Neural cell (in vitro differentiated cells): ENCODE measurements around the gene B4GALT1. TPM values are rescaled to one million over a fixed set of nuclear protein-coding genes. Genes with fewer than 3 reads are reported as not detected.

Experiments
- H2AFZ ChIP-seq: fragments of 200-600, 300-800 bp; sonication (generic), shearing (Covaris generic); 2 replicates; pipeline ENCODE4 v1.6.0; 2014; ENCODE audit warnings: low read depth, mild to moderate bottlenecking, antibody characterized with exemption, low read length, moderate library complexity
- H3F3A ChIP-seq: fragments of 200-600 bp; shearing (Covaris generic); 2 replicates; pipeline ENCODE4 v1.6.1; 2016; ENCODE audit warnings: mild to moderate bottlenecking, moderate library complexity, mixed read lengths, antibody characterized with exemption, low read length; ENCODE audit not compliant: insufficient read depth, poor library complexity, severe bottlenecking
- H3K27ac ChIP-seq: fragments of 200-600, 300-800 bp; sonication (generic), shearing (Covaris generic); 2 replicates; pipeline ENCODE4 v1.5.1; 2014; ENCODE audit warnings: mild to moderate bottlenecking, low read length, moderate library complexity
- H3K27me3 ChIP-seq: fragments of 300-800, 200-600 bp; sonication (generic), shearing (Covaris generic); 2 replicates; pipeline ENCODE4 v1.6.0; 2014; ENCODE audit warnings: mild to moderate bottlenecking, low read depth, low read length, moderate library complexity; ENCODE audit not compliant: insufficient read depth
- H3K36me3 ChIP-seq: fragments of 300-800, 200-600 bp; sonication (generic), shearing (Covaris generic); 2 replicates; pipeline ENCODE4 v1.5.1; 2014; ENCODE audit warnings: mild to moderate bottlenecking, antibody characterized with exemption, low read length, moderate library complexity; ENCODE audit not compliant: insufficient read depth
- H3K4me2 ChIP-seq: fragments of 300-800, 200-600 bp; sonication (generic), shearing (Covaris generic); 2 replicates; pipeline ENCODE4 v1.6.0; 2014; ENCODE audit warnings: mild to moderate bottlenecking, low read length
- H3K4me3 ChIP-seq: fragments of 300-800, 200-600 bp; sonication (generic), shearing (Covaris generic); 2 replicates; pipeline ENCODE4 v1.5.1; 2014; ENCODE audit warnings: mild to moderate bottlenecking, low read length, moderate library complexity
- H3K79me2 ChIP-seq: fragments of 200-600 bp; shearing (Covaris generic); replicated peaks from 2 replicates; pipeline ENCODE4 v1.6.0; 2014; ENCODE audit warnings: mild to moderate bottlenecking, low read length, moderate library complexity; ENCODE audit not compliant: insufficient read depth
- H3K9ac ChIP-seq: fragments of 300-800, 200-600 bp; sonication (generic), shearing (Covaris generic); 2 replicates; pipeline ENCODE4 v1.6.1; 2016; ENCODE audit warnings: mild to moderate bottlenecking, low read length, mixed read lengths
- H3K9me2 ChIP-seq: fragments of 200-600 bp; shearing (Covaris generic); 2 replicates; pipeline ENCODE4 v1.6.1; 2016; ENCODE audit warnings: mild to moderate bottlenecking, low read length, mixed read lengths; ENCODE audit not compliant: insufficient read depth
- H3K9me3 ChIP-seq: fragments of 200-600, 300-800 bp; sonication (generic), shearing (Covaris generic); 2 replicates; pipeline ENCODE4 v1.6.1; 2016; ENCODE audit warnings: mild to moderate bottlenecking, mixed run types, low read length, moderate library complexity, mixed read lengths
- H4K20me1 ChIP-seq: fragments of 200-600 bp; shearing (Covaris generic); 2 replicates; pipeline ENCODE4 v1.6.1; 2016; ENCODE audit warnings: mild to moderate bottlenecking, mixed run types; ENCODE audit not compliant: insufficient read depth
- CTCF ChIP-seq: fragments of 450-650 bp; IDR thresholded peaks from 2 replicates; pipeline ENCODE4 v1.5.1; 2014; ENCODE audit warnings: antibody characterized with exemption, mild to moderate bottlenecking, moderate library complexity; ENCODE audit not compliant: poor library complexity, severe bottlenecking
- EP300 ChIP-seq: fragments of 450-650 bp; conservative IDR thresholded peaks from 2 replicates; pipeline ENCODE4 v1.6.1; 2014; ENCODE audit warnings: antibody characterized with exemption, mild to moderate bottlenecking, moderate library complexity; ENCODE audit not compliant: poor library complexity, severe bottlenecking
- EZH2 ChIP-seq: fragments of 200-600, 300-800 bp; shearing (Covaris generic), sonication (generic); IDR thresholded peaks from 2 replicates; pipeline ENCODE4 v1.6.1; 2014; ENCODE audit warnings: antibody characterized with exemption, low read length, borderline replicate concordance, mild to moderate bottlenecking; ENCODE audit not compliant: insufficient read depth, poor library complexity, severe bottlenecking
- MXI1 ChIP-seq: fragments of 450-650 bp; conservative IDR thresholded peaks from 2 replicates; pipeline ENCODE4 v1.6.1; 2014; ENCODE audit warnings: antibody characterized with exemption, mild to moderate bottlenecking; ENCODE audit not compliant: poor library complexity, severe bottlenecking
- POLR2AphosphoS5 ChIP-seq: IDR thresholded peaks from 2 replicates; pipeline ENCODE4 v1.6.1; 2012
- RAD21 ChIP-seq: fragments of 450-650 bp; conservative IDR thresholded peaks from 2 replicates; pipeline ENCODE4 v1.6.1; 2014; ENCODE audit warnings: antibody characterized with exemption, mild to moderate bottlenecking, moderate library complexity
- REST ChIP-seq: IDR thresholded peaks from 2 replicates; pipeline ENCODE4 v1.6.1; 2012; ENCODE audit warnings: borderline replicate concordance
- SMC3 ChIP-seq: fragments of 450-650 bp; conservative IDR thresholded peaks from 2 replicates; pipeline ENCODE4 v1.6.1; 2014; ENCODE audit warnings: antibody characterized with exemption, mild to moderate bottlenecking, moderate library complexity; ENCODE audit not compliant: poor library complexity
- TAF1 ChIP-seq: IDR thresholded peaks from 2 replicates; pipeline ENCODE4 v1.6.1; 2012; ENCODE audit warnings: low read depth
- polyA plus RNA-seq: library from polyadenylated mRNA; depleted of rRNA; stranded (reverse); fragments of >200 nt; gene quantifications from 2 replicates; pipeline ENCODE4 v1.2.3, GENCODE V29; 2014

The B4GALT1 gene
- polyA plus RNA-seq, 1 donor from 2014 or later = 0.41 TPM

DNA sequence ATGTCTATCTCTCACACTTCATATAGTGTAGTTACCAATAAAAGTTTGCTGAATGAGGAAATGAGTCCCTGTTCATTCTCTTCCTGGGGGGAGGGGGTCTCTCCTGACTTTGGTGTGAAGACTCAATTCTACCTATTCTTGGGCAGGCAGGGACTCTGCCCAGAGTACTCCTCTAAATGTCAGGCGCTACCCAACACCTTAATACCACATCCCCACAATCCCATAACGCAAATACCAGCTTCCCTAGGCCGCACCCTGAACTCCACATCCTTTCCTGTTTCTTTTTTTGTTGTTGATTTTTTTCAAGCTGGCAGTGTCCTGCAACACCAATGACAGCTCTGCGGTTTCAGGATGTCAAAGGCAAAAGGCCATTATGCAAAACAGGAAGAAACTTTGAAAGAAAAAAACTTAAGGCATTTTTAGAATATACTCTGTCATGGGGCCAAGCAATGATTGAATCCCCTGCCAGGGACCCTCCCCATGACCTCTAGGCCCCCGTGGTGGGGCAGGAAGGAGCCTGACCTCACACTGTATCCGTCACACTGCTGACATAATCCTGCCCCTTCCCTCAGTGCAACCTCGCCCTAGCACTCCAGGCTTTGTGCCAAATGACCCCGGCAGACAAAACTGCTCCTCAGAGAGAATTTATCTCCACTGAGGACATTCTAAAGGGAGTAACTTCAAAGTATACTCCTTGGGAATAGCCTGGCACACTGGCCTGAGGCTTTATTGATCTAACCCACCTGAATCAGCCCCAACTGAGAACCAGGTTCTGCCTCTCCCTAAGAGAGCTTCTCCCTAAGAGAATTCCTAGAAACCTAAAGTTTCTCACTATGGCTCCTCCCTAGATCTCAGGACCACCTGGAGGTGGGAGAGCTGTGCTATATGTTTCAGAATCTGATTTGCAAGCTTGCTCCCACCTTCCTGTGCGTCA lies 8.0 kb downstream of the B4GALT1 start:
- Histone ChIP-seq H3K79me2 (no peaks in the 10 kb centered on the region), H4K20me1 (no peaks in the 10 kb centered on the region), H3F3A (no peaks in the 10 kb centered on the region), H3K36me3 (no peaks in the 10 kb centered on the region), H3K27ac (no peak overlapping the region), H3K9me3 (no peaks in the 10 kb centered on the region), H3K9me2 (no peaks in the 10 kb centered on the region), H3K9ac (no peak overlapping the region), H3K4me2 (no peak overlapping the region), H3K4me3 (no peak overlapping the region), H3K27me3 (no peaks in the 10 kb centered on the region), H2AFZ (no peak overlapping the region)
- TF ChIP-seq RAD21 (no peak), REST (no peak), EZH2 (no peak), CTCF (no peak), POLR2AphosphoS5 (no peak), TAF1 (no peak), MXI1 (no peak), SMC3 (no peak), EP300 (no peak)

DNA sequence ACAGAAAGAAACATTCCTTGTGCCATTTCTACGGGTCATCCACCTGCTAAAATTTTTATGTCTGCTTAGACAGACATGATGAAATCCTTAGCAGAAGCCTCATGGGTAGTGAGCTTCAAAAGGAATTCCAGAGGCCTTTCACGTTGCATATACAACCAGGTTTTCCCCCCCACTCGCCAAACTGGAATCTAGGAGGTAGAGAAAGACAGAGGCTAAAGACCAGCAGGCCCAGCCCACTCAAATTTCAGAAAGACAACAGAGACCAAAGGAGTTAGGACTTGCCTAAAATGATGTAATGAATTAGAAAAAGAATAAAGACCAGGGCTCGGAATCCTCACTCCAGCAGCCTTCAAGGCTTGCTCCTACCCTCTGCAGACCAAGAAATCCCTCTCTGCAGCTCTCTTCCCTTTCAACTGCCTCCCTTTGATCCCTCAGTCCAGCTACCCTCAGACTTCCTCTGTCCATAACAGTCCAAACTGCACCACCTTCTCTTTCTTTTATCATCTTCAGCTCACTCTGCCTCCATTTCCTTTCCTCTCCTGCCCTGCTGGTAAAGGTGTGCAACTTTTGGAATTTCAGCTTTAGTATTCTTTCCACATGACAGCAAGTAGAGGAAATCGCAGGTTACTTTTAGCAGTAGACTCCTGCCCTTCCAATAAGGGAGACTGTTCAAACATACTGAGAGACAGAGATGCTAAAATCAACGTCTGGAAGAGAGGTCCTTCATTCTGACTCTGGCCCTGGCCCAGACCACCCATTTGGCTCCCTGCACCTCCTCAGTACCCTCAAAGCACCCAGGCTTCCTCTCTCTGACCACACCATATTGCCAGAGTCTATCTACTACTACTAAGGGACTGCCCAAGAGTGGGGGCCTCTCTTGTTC lies 8.9 kb downstream of the B4GALT1 start:
- Histone ChIP-seq H3K4me3 (no peak overlapping the region), H3K27ac (no peak overlapping the region), H3K9me2 (no peaks in the 10 kb centered on the region), H3K79me2 (no peaks in the 10 kb centered on the region), H2AFZ (no peak overlapping the region), H4K20me1 (no peaks in the 10 kb centered on the region), H3K36me3 (no peaks in the 10 kb centered on the region), H3K9ac (no peak overlapping the region), H3K4me2 (no peak overlapping the region), H3F3A (no peaks in the 10 kb centered on the region), H3K9me3 (no peaks in the 10 kb centered on the region), H3K27me3 (no peaks in the 10 kb centered on the region)
- TF ChIP-seq POLR2AphosphoS5 = no peak
- no peak for TF ChIP-seq RAD21
- TF ChIP-seq TAF1 = no peak
- TF ChIP-seq CTCF = no peak
- TF ChIP-seq EP300 = no peak
- no peak for TF ChIP-seq EZH2
- TF ChIP-seq REST = no peak
- no peak for TF ChIP-seq SMC3
- TF ChIP-seq MXI1 = no peak
